SH-SY5Y (cell line): ENCODE results near the gene RPL35A.

Experiments
- GATA2 ChIP-seq: IDR thresholded peaks from 2 replicates; pipeline ENCODE4 v1.6.1; 2011; ENCODE audit warnings: mild to moderate bottlenecking, low read depth, low read length
- GATA3 ChIP-seq: IDR thresholded peaks from 2 replicates; pipeline ENCODE4 v1.6.1; 2011; ENCODE audit warnings: low read depth, mild to moderate bottlenecking, low read length, moderate library complexity

Gene RPL35A

DNA sequence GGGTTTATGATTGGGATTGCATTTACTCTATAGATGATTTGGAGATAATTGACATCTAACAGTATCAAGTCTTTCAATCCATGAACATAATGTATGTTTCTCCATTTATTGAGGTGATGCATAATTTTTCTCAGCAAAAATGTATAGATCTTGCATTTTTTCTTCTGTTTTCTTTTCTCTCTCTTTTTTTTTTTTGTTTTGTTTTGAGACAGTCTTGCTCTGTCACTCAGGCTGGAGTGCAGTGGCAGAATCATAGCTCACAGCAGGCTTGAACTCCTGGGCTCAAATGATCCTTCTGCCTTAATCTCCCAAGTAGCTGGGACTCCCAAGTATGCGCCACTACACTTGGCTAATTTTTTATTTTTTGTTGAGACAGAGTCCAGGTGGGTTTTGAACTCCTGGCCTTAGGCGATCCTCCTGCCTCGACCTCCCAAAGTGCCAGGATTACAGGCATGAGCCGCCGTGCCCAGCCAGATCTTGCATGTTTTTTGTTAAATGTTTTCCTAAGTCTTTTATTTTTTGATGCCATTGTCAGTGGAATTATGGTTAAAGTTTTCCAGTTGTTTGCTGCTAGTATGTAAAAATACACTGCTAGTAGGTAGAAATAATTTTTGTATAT is 13.1 kb downstream of the RPL35A start:
- no peak for TF ChIP-seq GATA2
- TF ChIP-seq GATA3, result no peak

DNA sequence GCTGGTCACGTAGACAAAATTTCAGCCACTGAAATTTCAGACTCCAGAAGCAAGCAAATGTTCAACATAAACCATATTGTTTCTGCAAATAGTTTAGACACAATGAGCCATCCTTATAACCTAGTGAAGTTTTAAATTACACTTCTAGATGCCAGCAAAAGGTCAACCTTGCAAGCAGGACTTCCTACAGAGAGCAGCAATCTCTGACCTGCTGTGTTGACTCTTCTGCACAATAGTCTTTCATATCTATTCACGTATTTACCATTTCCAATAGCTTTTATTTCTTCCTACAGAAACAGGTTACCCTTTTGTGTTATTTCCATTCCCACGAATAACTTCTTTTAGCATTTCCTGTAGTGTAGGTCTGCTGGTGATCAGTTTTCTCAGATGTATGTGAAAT is 20.6 kb downstream of the RPL35A start:
- TF ChIP-seq GATA3, result no peak
- TF ChIP-seq GATA2, result no peak

DNA sequence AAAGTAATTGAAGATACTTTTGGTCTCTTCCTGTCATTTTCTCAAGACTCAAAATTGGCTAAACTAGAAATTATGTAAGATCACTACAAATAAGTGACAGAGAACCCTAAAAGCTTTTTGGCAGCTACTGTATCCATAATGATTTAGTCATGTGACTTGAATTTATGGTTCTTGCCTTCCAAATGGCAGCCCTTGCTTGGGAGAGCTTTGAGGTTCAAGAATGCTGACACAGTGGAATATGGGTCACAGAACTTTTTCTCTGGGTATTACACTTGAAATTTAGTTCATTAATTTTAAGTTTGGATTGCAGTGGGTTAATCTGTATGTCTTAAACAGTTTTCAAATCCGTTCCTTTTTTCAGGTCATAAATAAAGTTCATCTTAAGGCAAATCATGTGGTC is 24.0 kb downstream of the RPL35A start:
- TF ChIP-seq GATA2 (no peak), GATA3 (no peak)

DNA sequence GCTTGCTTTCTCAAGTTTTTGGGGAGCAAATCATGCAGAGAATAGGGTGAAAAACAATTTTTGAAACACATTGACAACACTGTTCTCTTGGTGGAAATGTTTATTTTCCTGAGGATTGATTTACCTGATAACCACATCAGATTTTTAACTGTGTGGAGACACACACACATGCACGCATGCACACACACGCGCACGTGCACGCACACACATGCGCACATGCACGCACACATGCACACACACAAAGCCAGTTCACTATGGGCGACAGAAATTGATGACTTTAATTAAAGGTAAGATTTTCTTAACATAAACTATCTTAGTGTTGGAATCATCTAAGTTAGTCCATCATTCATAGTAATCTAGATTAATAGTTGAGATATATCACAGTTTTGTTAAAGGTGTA is 25.3 kb downstream of the RPL35A start:
- no peak for TF ChIP-seq GATA2
- TF ChIP-seq GATA3, result no peak

DNA sequence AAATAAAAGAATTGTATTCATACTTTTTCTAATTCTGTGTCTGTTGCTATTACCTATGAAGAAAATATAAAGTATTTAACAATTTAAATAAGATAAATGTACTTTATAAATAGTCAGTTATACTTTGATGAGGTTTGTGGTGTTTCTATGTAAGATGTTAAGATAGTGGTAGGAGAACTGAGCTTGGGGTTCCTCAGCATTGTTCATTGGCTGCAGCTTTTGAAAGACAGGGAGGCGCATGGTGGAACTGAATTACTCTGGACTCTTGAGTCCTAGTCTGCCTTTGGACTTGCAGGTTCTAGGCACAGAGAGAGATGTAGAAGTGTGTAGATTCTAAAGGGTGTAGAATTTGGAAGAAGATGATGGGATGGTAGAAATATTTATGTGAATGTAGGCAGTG is 33.1 kb downstream of the RPL35A start:
- TF ChIP-seq GATA2 (no peak), GATA3 (no peak)

DNA sequence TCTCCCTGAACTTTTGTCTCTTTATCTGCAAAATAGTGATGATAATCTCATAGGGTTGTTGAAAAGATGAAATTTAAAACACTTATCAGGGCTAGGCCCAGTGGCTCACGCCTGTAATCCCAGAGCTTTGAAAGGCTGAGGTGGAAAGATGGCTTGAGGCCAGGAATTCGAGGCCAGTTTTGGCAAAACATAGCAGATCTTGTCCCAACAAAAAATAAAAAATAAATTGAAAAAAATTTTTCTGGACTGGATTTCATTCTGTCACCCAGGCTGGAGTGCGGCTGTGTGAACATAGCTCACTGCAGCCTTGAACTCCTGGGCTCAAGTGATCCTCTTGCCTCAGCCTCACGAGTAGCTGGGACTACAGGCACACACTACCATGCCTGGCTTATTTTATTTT is 39.7 kb downstream of the RPL35A start:
- TF ChIP-seq GATA3 (no peak), GATA2 (no peak)

DNA sequence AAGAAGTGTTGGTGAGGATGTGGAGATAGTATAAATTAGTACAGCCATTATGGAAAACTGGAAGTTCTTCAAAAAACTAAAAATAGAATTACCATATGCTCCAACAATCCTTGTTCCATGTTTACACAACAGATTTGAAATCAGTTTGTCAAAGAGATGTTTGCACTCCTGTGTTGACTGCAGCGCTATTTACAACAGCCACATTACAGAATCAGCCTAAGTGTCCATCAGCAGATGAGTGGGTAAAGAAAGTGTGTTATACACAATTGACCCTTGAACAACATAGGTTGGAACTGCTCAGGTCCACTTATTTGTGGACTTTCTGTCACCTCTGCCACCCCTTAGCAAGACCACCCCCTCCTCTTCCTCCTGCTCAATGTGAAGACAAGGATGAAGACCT is 44.7 kb downstream of the RPL35A start:
- TF ChIP-seq GATA2 (no peak), GATA3 (no peak)

DNA sequence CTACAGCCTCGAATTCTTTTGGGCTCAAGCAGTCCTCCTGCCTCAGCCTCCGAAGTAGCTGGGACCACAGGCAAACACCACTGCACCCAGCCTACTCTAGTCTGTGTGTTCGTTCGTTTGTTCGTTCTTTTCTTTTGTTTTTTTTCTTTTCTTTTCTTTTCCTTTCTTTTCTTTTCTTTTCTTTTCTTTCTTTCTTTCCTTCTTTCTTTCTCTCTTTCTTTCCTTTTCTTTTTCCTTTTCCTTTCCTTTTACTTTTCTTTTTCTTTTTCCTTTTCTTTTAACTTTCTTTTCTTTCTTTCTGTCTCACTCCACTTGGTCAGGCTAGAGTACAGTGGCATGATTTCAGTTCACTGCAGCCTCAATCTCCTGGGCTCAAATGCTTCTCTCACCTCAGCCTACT is 46.9 kb downstream of the RPL35A start:
- TF ChIP-seq GATA3 (no peak), GATA2 (no peak)

DNA sequence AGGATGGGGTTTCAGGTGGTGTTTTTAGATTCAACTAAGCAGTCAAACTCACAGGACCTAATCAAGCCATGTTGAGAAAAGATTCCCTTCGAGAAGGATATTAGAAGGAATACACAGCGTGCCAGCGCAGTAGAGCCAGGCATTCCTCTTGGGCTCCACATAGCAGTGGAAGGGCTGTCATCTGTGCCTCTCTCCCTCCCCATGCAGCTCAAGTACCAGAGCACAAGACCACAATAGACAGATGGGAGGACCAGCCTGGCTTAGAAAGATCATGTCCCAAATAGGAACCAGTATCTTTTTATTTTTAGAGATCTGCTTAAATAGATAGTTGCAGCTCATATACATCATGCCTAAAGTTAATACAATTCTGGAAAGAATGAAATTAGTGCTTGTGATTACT is 47.9 kb downstream of the RPL35A start:
- no peak for TF ChIP-seq GATA2
- no peak for TF ChIP-seq GATA3
